CD14-positive monocyte (primary cell): ENCODE data around the gene EPSTI1. TPM values are rescaled to one million over a fixed set of nuclear protein-coding genes. Genes with fewer than 3 reads are reported as not detected.

Experiments used
- DNase-seq, 3 donors: peaks; one replicate each; pipeline ENCODE4 v3.0.0-alpha.2; 2011 to 2022
- H2AFZ ChIP-seq: 2 replicates; pipeline ENCODE4 v1.6.0; 2012; ENCODE audit warnings: mild to moderate bottlenecking, low read depth, low read length, inconsistent platforms; ENCODE audit not compliant: insufficient read depth, poor library complexity, severe bottlenecking
- H3K27ac ChIP-seq, 2 donors: 1 replicate in 1 of 2; 2 replicates in 1 of 2; pipeline ENCODE4 v1.5.1; 2012 to 2013; ENCODE audit warnings: low read length in 2 of 2, control low read depth in 1 of 2, inconsistent platforms in 1 of 2, low read depth in 1 of 2, mild to moderate bottlenecking in 1 of 2
- H3K27me3 ChIP-seq, 2 donors: one replicate each; pipeline versions ENCODE4 v1.6.0 to v1.6.1; 2011 to 2013; ENCODE audit warnings: low read length in 2 of 2; ENCODE audit not compliant: control insufficient read depth in 2 of 2, insufficient read depth in 2 of 2
- H3K36me3 ChIP-seq, 2 donors: replicated peaks in 1 of 2; 1 replicate in 1 of 2; 2 replicates in 1 of 2; pipeline versions ENCODE4 v1.5.1 to v1.6.1; 2012 to 2013; ENCODE audit warnings: low read length in 2 of 2, control low read depth in 1 of 2, inconsistent platforms in 1 of 2, mild to moderate bottlenecking in 1 of 2; ENCODE audit not compliant: insufficient read depth in 2 of 2, control insufficient read depth in 1 of 2
- H3K4me1 ChIP-seq, 2 donors: 1 replicate in 1 of 2; 2 replicates in 1 of 2; pipeline versions ENCODE4 v1.5.1 to v1.6.1; 2012 to 2013; ENCODE audit warnings: low read length in 2 of 2, control low read depth in 1 of 2, inconsistent platforms in 1 of 2, mild to moderate bottlenecking in 1 of 2, moderate library complexity in 1 of 2; ENCODE audit not compliant: insufficient read depth in 2 of 2, control insufficient read depth in 1 of 2
- H3K4me2 ChIP-seq: replicated peaks from 2 replicates; pipeline ENCODE3; 2012; ENCODE audit warnings: low read length, moderate library complexity, mild to moderate bottlenecking; ENCODE audit not compliant: poor library complexity, severe bottlenecking; ENCODE audit errors: extremely low read depth
- H3K4me3 ChIP-seq, 3 experiments: fragments of 200-600 bp in 1 of 3; sonication (generic) in 1 of 3; replicated peaks in 1 of 3; 1 replicate in 2 of 3; 2 replicates in 1 of 3; pipeline ENCODE4 v1.5.1; 2011 to 2013; ENCODE audit warnings: low read length in 3 of 3, mild to moderate bottlenecking in 3 of 3, control low read depth in 2 of 3, low read depth in 2 of 3, inconsistent platforms in 1 of 3, moderate library complexity in 1 of 3
- H3K79me2 ChIP-seq: 2 replicates; pipeline ENCODE4 v1.6.0; 2012; ENCODE audit warnings: mild to moderate bottlenecking, control low read depth, inconsistent platforms, low read length, moderate library complexity; ENCODE audit not compliant: insufficient read depth
- H3K9ac ChIP-seq: 2 replicates; pipeline ENCODE4 v1.6.0; 2017; ENCODE audit warnings: low read length, mild to moderate bottlenecking; ENCODE audit not compliant: insufficient read depth, poor library complexity, severe bottlenecking
- H3K9me3 ChIP-seq, 2 donors: replicated peaks in 1 of 2; 1 replicate in 1 of 2; 2 replicates in 1 of 2; pipeline versions ENCODE4 v1.5.1 to v1.6.1; 2012 to 2013; ENCODE audit warnings: low read length in 2 of 2, control low read depth in 1 of 2; ENCODE audit not compliant: control insufficient read depth in 1 of 2, insufficient read depth in 1 of 2
- H4K20me1 ChIP-seq: 2 replicates; pipeline ENCODE4 v1.6.0; 2012; ENCODE audit warnings: mild to moderate bottlenecking, low read length, control low read depth, moderate library complexity; ENCODE audit not compliant: insufficient read depth
- H3K27ac Mint-ChIP-seq, 7 donors: one replicate each; pipeline ENCODE4 v1.8.0; 2020; ENCODE audit warnings: mild to moderate bottlenecking in 7 of 7, mixed read lengths in 7 of 7, moderate library complexity in 6 of 7, inconsistent platforms in 2 of 7
- H3K27me3 Mint-ChIP-seq, 3 donors: one replicate each; pipeline ENCODE4 v1.8.0; 2021 to 2022; ENCODE audit warnings: low read depth in 3 of 3, mild to moderate bottlenecking in 3 of 3, mixed read lengths in 3 of 3, moderate library complexity in 3 of 3, inconsistent platforms in 1 of 3
- H3K36me3 Mint-ChIP-seq, 2 donors: one replicate each; pipeline ENCODE4 v1.8.0; 2020; ENCODE audit warnings: mixed read lengths in 2 of 2, inconsistent platforms in 1 of 2, mild to moderate bottlenecking in 1 of 2
- H3K4me1 Mint-ChIP-seq: one replicate; pipeline ENCODE4 v1.8.0; 2020; ENCODE audit warnings: mild to moderate bottlenecking, mixed read lengths
- H3K4me3 Mint-ChIP-seq, 2 donors: one replicate each; pipeline ENCODE4 v1.8.0; 2020; ENCODE audit warnings: mild to moderate bottlenecking in 2 of 2, mixed read lengths in 2 of 2, moderate library complexity in 1 of 2
- H3K9me3 Mint-ChIP-seq, 7 donors: one replicate each; pipeline ENCODE4 v1.8.0; 2020 to 2022; ENCODE audit warnings: mixed read lengths in 7 of 7, mild to moderate bottlenecking in 6 of 7, moderate library complexity in 6 of 7, inconsistent platforms in 2 of 7
- CTCF ChIP-seq: fragments of 200-600 bp; IDR thresholded peaks from one replicate; pipeline ENCODE4 v1.8.0; 2022; ENCODE audit warnings: antibody characterized with exemption, mild to moderate bottlenecking
- WGBS: methylation state at CpG from one replicate; pipeline ENCODE4 v1.1.5; 2013; ENCODE audit warnings: missing lambda C conversion rate; ENCODE audit not compliant: insufficient coverage; 5-methylcytosine and 5-hydroxymethylcytosine counted together
- intact Hi-C, 2 donors: fragments of 100-400 bp; cut with micrococcal nuclease; formaldehyde crosslinking; loops; one replicate each; pipeline versions ENCODE4 v1.15.0 to v1.15.1; 2023
- polyA plus RNA-seq, 3 donors: library from polyadenylated mRNA; depleted of rRNA in 1 of 3; unstranded in 2 of 3; stranded (reverse) in 1 of 3; fragments of 300-500 nt in 2 of 3; fragments of >200 nt in 1 of 3; fragmentation: Illumina TruSeq in 2 of 3; gene quantifications; 1 replicate in 2 of 3; 2 replicates in 1 of 3; pipeline ENCODE4 v1.2.3, GENCODE V29; 2012 to 2021

EPSTI1 gene
- polyA plus RNA-seq, 3 donors, result 14.6 to 19.9 (median 16.4) TPM

GRCh38 chr13:42899266-42899665 lies 92.8 kb downstream of the EPSTI1 start:
- peaks cover 0 to 4% (median 3%) of the 10 kb centered on the region in 7 donors for H3K9me3 Mint-ChIP-seq
- H3K36me3 Mint-ChIP-seq, result peaks cover 33 to 54% of the 10 kb centered on the region in 2 donors
- Histone ChIP-seq H3K27me3 (no peaks in the 10 kb centered on the region), H4K20me1 (no peaks in the 10 kb centered on the region), H3K36me3 (peaks cover 3 to 74% of the 10 kb centered on the region in 2 donors), H3K4me2 (no peak overlapping the region), H3K9me3 (no peaks in the 10 kb centered on the region), H2AFZ (no peak overlapping the region), H3K4me1 (no peaks in the 10 kb centered on the region), H3K4me3 (no peak overlapping the region), H3K9ac (no peak overlapping the region), H3K79me2 (no peaks in the 10 kb centered on the region), H3K27ac (no peak overlapping the region)
- intact Hi-C loops, result no loop called here
- no peak overlapping the region for H3K4me3 Mint-ChIP-seq
- H3K4me1 Mint-ChIP-seq, result peaks cover 12% of the 10 kb centered on the region
- DNase-seq, result no peak
- H3K27me3 Mint-ChIP-seq, result no peaks in the 10 kb centered on the region
- no peak for TF ChIP-seq CTCF
- H3K27ac Mint-ChIP-seq, result no peak overlapping the region
- no CpG with 5 or more reads among the region's 3 CpGs for WGBS

GRCh38 chr13:42895776-42896175 lies 96.3 kb downstream of the EPSTI1 start:
- Histone ChIP-seq H2AFZ (no peak overlapping the region), H3K79me2 (no peaks in the 10 kb centered on the region), H3K27ac (no peak overlapping the region), H4K20me1 (no peaks in the 10 kb centered on the region), H3K9me3 (no peaks in the 10 kb centered on the region), H3K4me2 (no peak overlapping the region), H3K27me3 (no peaks in the 10 kb centered on the region), H3K9ac (no peak overlapping the region), H3K4me3 (no peak overlapping the region), H3K36me3 (peaks cover 3 to 83% of the 10 kb centered on the region in 2 donors), H3K4me1 (peaks cover 20 to 23% of the 10 kb centered on the region in 2 donors)
- Mint-ChIP-seq H3K4me1 (peaks cover 12% of the 10 kb centered on the region), H3K27me3 (no peaks in the 10 kb centered on the region), H3K36me3 (peaks cover 28 to 41% of the 10 kb centered on the region in 2 donors), H3K27ac (peak overlapping the region in 2 of 7 donors; percentile 31 to 44), H3K9me3 (peaks cover 0 to 4% (median 2%) of the 10 kb centered on the region in 7 donors), H3K4me3 (no peak overlapping the region)
- TF ChIP-seq CTCF, result no peak
- intact Hi-C loops, result no loop called here
- peak in 1 of 3 donors; percentile 19 for DNase-seq
- WGBS, result 100% methylated on average over 2 of the region's 3 CpGs
